Parathyroid adenoma (tissue), 2 donors: ENCODE measurements around the gene ST6GAL1.

Experiments used
- H2AFZ ChIP-seq: fragments of 300-600 bp; sonication (generic); one replicate; pipeline ENCODE4 v1.7.0; 2017; ENCODE audit warnings: antibody characterized with exemption, mild to moderate bottlenecking
- H3K27ac ChIP-seq: fragments of 300-600 bp; sonication (generic); one replicate; pipeline ENCODE4 v1.7.0; 2017
- H3K27me3 ChIP-seq: fragments of 300-600 bp; sonication (generic); one replicate; pipeline ENCODE4 v1.7.0; 2017; ENCODE audit warnings: low read length; ENCODE audit not compliant: control insufficient read depth, insufficient read depth
- H3K36me3 ChIP-seq: fragments of 300-600 bp; sonication (generic); one replicate; pipeline ENCODE4 v1.7.0; 2017; ENCODE audit warnings: low read length; ENCODE audit not compliant: control insufficient read depth, insufficient read depth
- H3K4me1 ChIP-seq: fragments of 300-600 bp; sonication (generic); one replicate; pipeline ENCODE4 v1.7.0; 2017; ENCODE audit warnings: control low read depth
- H3K4me2 ChIP-seq: fragments of 300-600 bp; sonication (generic); one replicate; pipeline ENCODE4 v1.7.0; 2017; ENCODE audit warnings: low read length
- H3K4me3 ChIP-seq: fragments of 300-600 bp; sonication (generic); one replicate; pipeline ENCODE4 v1.7.0; 2017; ENCODE audit warnings: low read depth, low read length
- H3K79me2 ChIP-seq: fragments of 300-600 bp; sonication (generic); one replicate; pipeline ENCODE4 v1.7.0; 2017; ENCODE audit warnings: control low read depth
- H3K9ac ChIP-seq: fragments of 300-600 bp; sonication (generic); one replicate; pipeline ENCODE4 v1.7.0; 2017; ENCODE audit warnings: mild to moderate bottlenecking
- H3K9me3 ChIP-seq: fragments of 300-600 bp; sonication (generic); one replicate; pipeline ENCODE4 v1.7.0; 2017; ENCODE audit warnings: low read length; ENCODE audit not compliant: control insufficient read depth
- TF ChIP-seq, protein P1 (sequence below): fragments of 300-600 bp; sonication (generic); IDR thresholded peaks from one replicate; pipeline ENCODE4 v1.7.0; 2017; ENCODE audit warnings: antibody characterized with exemption, mild to moderate bottlenecking
- donor health status: primary hyperparathyroidism.

The ST6GAL1 gene

GRCh38 chr3:186979852-186980251 lies 49.5 kb downstream of the ST6GAL1 start:
- TF ChIP-seq, protein P1, sequence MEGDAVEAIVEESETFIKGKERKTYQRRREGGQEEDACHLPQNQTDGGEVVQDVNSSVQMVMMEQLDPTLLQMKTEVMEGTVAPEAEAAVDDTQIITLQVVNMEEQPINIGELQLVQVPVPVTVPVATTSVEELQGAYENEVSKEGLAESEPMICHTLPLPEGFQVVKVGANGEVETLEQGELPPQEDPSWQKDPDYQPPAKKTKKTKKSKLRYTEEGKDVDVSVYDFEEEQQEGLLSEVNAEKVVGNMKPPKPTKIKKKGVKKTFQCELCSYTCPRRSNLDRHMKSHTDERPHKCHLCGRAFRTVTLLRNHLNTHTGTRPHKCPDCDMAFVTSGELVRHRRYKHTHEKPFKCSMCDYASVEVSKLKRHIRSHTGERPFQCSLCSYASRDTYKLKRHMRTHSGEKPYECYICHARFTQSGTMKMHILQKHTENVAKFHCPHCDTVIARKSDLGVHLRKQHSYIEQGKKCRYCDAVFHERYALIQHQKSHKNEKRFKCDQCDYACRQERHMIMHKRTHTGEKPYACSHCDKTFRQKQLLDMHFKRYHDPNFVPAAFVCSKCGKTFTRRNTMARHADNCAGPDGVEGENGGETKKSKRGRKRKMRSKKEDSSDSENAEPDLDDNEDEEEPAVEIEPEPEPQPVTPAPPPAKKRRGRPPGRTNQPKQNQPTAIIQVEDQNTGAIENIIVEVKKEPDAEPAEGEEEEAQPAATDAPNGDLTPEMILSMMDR = no peak
- Histone ChIP-seq H3K36me3 (no peaks in the 10 kb centered on the region), H3K27ac (no peak overlapping the region), H3K4me2 (no peak overlapping the region), H2AFZ (no peak overlapping the region), H3K79me2 (peaks cover 3% of the 10 kb centered on the region), H3K4me1 (peaks cover 22% of the 10 kb centered on the region), H3K9me3 (no peaks in the 10 kb centered on the region), H3K4me3 (no peak overlapping the region), H3K9ac (no peak overlapping the region), H3K27me3 (no peaks in the 10 kb centered on the region)

DNA sequence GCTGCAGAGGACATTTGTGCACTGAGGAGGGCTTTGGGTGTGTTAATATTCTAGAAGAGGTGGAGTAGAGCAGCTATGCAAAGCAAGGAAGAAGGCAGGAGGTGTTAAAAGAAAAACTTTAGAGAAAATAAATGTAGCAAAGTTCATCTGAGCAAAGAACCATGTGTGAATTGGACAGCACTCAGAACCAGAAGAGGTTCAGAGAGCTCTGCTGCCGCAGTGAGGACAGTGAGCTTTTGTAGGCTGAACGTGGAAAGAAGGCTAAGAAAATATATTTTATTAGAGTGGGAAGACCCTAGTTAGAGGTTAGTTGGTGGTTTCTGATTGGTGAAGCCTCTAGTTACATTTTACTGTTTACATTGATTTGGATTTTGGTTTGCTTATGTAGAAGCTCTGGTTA lies 50.7 kb downstream of the ST6GAL1 start:
- TF ChIP-seq, protein P1 = no peak
- Histone ChIP-seq H3K79me2 (peaks cover 3% of the 10 kb centered on the region), H2AFZ (no peak overlapping the region), H3K4me2 (no peak overlapping the region), H3K36me3 (no peaks in the 10 kb centered on the region), H3K9ac (no peak overlapping the region), H3K27ac (no peak overlapping the region), H3K9me3 (no peaks in the 10 kb centered on the region), H3K27me3 (no peaks in the 10 kb centered on the region), H3K4me1 (peaks cover 20% of the 10 kb centered on the region), H3K4me3 (no peak overlapping the region)

GRCh38 chr3:186983659-186984058 lies 53.3 kb downstream of the ST6GAL1 start:
- H3K4me1 ChIP-seq = no peaks in the 10 kb centered on the region
- no peak overlapping the region for H2AFZ ChIP-seq
- H3K27me3 ChIP-seq = no peaks in the 10 kb centered on the region
- no peaks in the 10 kb centered on the region for H3K9me3 ChIP-seq
- no peak overlapping the region for H3K4me2 ChIP-seq
- no peak overlapping the region for H3K9ac ChIP-seq
- H3K27ac ChIP-seq = no peak overlapping the region
- H3K4me3 ChIP-seq = no peak overlapping the region
- TF ChIP-seq, protein P1 = no peak
- H3K36me3 ChIP-seq = no peaks in the 10 kb centered on the region
- H3K79me2 ChIP-seq = peaks cover 3% of the 10 kb centered on the region

GRCh38 chr3:186984064-186984463 lies 53.7 kb downstream of the ST6GAL1 start:
- Histone ChIP-seq H3K79me2 (peaks cover 3% of the 10 kb centered on the region), H3K9ac (no peak overlapping the region), H3K9me3 (no peaks in the 10 kb centered on the region), H2AFZ (no peak overlapping the region), H3K27ac (no peak overlapping the region), H3K36me3 (no peaks in the 10 kb centered on the region), H3K27me3 (no peaks in the 10 kb centered on the region), H3K4me1 (no peaks in the 10 kb centered on the region), H3K4me3 (no peak overlapping the region), H3K4me2 (no peak overlapping the region)
- TF ChIP-seq, protein P1 = no peak

DNA sequence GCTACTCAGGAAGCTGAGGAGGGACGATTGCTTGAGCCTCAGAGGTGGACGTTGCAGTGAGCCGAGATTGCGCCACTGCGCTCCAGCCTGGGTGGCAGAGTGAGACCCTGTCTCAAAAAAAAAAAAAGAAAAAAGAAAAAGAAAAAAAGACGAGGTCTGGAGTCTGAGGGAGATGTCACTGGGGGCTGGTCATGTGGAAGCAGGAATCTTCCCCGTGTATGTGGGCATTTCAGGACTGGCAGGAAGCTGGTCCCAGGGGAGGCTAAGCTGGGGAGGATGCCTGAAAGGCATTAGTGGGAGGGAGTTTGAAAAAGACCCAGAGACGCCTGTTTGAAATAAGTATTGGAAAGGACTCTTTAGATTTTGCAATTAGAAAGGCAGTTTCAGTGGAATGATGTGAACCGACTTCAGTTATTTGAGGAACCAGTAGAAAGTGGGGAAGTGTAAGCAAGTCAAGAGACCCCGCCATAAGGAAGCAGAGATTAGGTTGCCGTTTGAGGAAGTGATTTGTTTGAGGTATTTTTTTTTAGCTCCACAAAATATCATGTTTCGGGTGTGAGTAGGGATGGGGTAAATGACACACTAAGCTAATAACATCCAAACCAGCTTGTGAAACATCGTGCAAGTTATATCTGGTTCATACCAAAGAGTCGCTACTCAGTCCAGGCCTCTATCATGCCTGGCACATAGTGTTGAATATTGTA lies 55.5 kb downstream of the ST6GAL1 start:
- Histone ChIP-seq H3K4me1 (peaks cover 1% of the 10 kb centered on the region), H3K27ac (no peak overlapping the region)

More for the DNA sequence above, 55.5 kb downstream of the ST6GAL1 start:
- no peak overlapping the region for H3K4me2 ChIP-seq
- H3K9me3 ChIP-seq = no peaks in the 10 kb centered on the region
- H3K36me3 ChIP-seq = no peaks in the 10 kb centered on the region
- no peaks in the 10 kb centered on the region for H3K27me3 ChIP-seq
- H3K9ac ChIP-seq = no peak overlapping the region
- peaks cover 3% of the 10 kb centered on the region for H3K79me2 ChIP-seq
- H2AFZ ChIP-seq = no peak overlapping the region
- TF ChIP-seq, protein P1 = no peak
- H3K4me3 ChIP-seq = no peak overlapping the region
